Chondrocyte (in vitro differentiated cells): Measurements from ENCODE around the gene FAR2. TPM values are rescaled to one million over a fixed set of nuclear protein-coding genes. Genes with fewer than 3 reads are reported as not detected.

Experiments
- DNase-seq: peaks from one replicate; pipeline ENCODE4 v3.0.0; 2021; ENCODE audit warnings: mixed read lengths, low spot score
- H3K27ac Mint-ChIP-seq: one replicate; pipeline ENCODE4 v1.8.0; 2021; ENCODE audit warnings: mild to moderate bottlenecking, moderate library complexity, mixed read lengths; ENCODE audit not compliant: unreplicated experiment
- H3K27me3 Mint-ChIP-seq: 2 replicates; pipeline ENCODE4 v1.8.0; 2021; ENCODE audit warnings: low read depth, mixed read lengths
- H3K36me3 Mint-ChIP-seq: 2 replicates; pipeline ENCODE4 v1.8.0; 2021; ENCODE audit warnings: low read depth, mixed read lengths
- H3K4me1 Mint-ChIP-seq: 2 replicates; pipeline ENCODE4 v1.8.0; 2021; ENCODE audit warnings: low read depth, mild to moderate bottlenecking, mixed read lengths
- H3K4me3 Mint-ChIP-seq: one replicate; pipeline ENCODE4 v1.8.0; 2021; ENCODE audit warnings: mild to moderate bottlenecking, moderate library complexity, mixed read lengths; ENCODE audit not compliant: unreplicated experiment
- H3K9me3 Mint-ChIP-seq: 2 replicates; pipeline ENCODE4 v1.8.0; 2021; ENCODE audit warnings: low read depth, mixed read lengths
- total RNA-seq: library from RNA; stranded (reverse); gene quantifications from 3 replicates; pipeline ENCODE4 v1.2.1, GENCODE V29; 2021
- TF ChIP-seq, protein P1 (sequence below): fragments of 200-600 bp; sonication (generic); IDR thresholded peaks from 2 replicates; pipeline ENCODE4 v1.5.0; 2021; ENCODE audit warnings: antibody characterized with exemption, mild to moderate bottlenecking, moderate library complexity

The FAR2 gene
- total RNA-seq, 1 donor from 2014 or later: 19.6 TPM

DNA sequence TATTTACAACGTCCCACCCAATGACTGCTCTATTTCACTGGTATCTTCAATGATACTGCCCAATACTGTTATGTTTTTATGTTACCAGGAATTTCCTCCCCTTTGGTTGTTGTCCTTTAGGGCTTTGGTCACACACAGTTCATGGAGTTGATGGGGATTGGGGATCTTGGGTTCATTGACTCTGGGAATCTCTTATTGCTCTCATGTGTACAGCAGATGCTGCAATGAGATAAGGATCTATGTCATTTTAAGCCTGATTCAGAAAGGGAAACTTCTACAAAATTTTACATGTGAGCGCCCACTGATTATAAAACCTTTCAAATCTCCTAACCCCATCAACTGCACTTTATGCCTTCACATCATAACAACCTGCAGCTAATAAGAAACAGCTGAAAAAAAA is 67.2 kb downstream of the FAR2 start:
- DNase-seq: no peak
- H3K4me3 Mint-ChIP-seq: no peak overlapping the region
- no peak overlapping the region for H3K27ac Mint-ChIP-seq
- TF ChIP-seq, protein P1, sequence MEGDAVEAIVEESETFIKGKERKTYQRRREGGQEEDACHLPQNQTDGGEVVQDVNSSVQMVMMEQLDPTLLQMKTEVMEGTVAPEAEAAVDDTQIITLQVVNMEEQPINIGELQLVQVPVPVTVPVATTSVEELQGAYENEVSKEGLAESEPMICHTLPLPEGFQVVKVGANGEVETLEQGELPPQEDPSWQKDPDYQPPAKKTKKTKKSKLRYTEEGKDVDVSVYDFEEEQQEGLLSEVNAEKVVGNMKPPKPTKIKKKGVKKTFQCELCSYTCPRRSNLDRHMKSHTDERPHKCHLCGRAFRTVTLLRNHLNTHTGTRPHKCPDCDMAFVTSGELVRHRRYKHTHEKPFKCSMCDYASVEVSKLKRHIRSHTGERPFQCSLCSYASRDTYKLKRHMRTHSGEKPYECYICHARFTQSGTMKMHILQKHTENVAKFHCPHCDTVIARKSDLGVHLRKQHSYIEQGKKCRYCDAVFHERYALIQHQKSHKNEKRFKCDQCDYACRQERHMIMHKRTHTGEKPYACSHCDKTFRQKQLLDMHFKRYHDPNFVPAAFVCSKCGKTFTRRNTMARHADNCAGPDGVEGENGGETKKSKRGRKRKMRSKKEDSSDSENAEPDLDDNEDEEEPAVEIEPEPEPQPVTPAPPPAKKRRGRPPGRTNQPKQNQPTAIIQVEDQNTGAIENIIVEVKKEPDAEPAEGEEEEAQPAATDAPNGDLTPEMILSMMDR: no peak
- H3K36me3 Mint-ChIP-seq: no peaks in the 10 kb centered on the region
- peaks cover 49% of the 10 kb centered on the region for H3K4me1 Mint-ChIP-seq
- no peaks in the 10 kb centered on the region for H3K27me3 Mint-ChIP-seq
- peaks cover 2% of the 10 kb centered on the region for H3K9me3 Mint-ChIP-seq

DNA sequence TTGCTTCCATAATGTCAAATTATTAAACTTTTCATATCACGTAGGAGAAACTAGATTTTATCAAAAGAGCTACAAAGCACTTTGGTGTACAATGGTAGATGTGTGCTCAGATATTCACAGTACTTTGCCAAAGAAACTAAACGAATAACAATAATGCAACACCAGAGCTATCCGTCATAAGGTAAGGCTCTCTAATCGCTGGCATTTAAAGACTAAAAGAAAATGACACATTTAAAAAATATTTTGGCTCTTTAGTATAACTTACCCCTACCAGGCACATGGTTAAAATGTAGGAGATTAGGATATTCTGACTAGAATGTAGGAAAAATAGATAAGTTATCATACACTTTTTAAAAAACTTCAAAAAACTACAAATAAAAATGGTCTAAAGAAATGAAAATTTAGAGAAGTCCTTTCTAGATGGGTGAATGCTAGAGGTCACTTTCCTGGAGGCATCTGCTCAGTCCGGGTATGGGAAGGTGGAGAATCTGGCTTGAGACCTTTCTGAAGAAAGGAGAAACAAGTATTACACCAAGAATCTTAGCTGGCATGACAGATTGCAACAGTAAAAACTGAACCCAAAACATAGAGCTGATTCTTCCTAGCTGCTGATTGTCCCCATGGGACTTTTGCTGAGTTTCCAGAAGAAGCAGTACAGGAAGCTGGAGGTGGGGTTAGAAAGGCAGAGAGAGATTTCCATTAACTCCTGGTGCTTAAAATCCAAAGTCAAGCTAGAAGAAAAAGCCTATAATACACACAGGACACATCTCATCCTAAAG is 67.9 kb downstream of the FAR2 start:
- H3K27ac Mint-ChIP-seq: peak overlapping the region; percentile 45
- TF ChIP-seq, protein P1: no peak
- no peak for DNase-seq
- H3K4me3 Mint-ChIP-seq: no peak overlapping the region
- H3K4me1 Mint-ChIP-seq: peaks cover 51% of the 10 kb centered on the region
- no peaks in the 10 kb centered on the region for H3K27me3 Mint-ChIP-seq
- H3K36me3 Mint-ChIP-seq: no peaks in the 10 kb centered on the region
- H3K9me3 Mint-ChIP-seq: peaks cover 2% of the 10 kb centered on the region

DNA sequence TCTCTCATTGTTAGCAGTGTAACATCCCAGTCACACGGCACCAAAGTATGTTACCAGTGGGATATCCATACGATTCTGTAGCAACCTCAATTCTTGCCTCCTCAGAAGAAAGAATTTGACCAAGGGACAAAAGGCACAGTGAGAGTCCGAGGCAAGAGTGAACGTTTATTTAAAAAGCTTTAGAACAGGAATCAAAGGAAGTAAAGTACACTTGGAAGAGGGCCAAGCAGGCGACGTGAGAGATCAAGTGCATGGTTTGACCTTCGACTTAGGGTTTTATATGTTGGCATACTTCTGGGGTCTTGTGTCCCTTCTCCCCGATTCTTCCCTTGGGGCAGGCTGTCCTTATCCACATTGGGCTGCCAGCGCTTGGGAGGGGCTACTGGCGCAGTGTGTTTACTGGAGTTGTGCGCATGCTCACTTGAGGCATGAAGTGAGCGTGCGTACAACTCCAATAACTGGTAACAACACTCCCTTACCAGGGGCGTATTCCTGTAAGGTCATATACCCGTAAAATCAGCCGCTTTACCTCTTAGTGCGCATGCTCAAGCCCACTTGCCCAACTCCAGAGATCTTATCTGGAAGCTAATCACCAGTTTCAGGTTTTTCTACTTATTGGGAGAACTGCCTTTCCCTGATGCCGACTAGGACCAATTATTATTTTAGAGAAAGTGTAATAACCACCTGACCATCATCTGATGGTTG is 71.7 kb downstream of the FAR2 start:
- DNase-seq: no peak
- Mint-ChIP-seq H3K27me3 (no peaks in the 10 kb centered on the region), H3K4me3 (no peak overlapping the region), H3K27ac (no peak overlapping the region), H3K9me3 (peaks cover 6% of the 10 kb centered on the region), H3K4me1 (peaks cover 62% of the 10 kb centered on the region), H3K36me3 (peaks cover 3% of the 10 kb centered on the region)
- TF ChIP-seq, protein P1: no peak

DNA sequence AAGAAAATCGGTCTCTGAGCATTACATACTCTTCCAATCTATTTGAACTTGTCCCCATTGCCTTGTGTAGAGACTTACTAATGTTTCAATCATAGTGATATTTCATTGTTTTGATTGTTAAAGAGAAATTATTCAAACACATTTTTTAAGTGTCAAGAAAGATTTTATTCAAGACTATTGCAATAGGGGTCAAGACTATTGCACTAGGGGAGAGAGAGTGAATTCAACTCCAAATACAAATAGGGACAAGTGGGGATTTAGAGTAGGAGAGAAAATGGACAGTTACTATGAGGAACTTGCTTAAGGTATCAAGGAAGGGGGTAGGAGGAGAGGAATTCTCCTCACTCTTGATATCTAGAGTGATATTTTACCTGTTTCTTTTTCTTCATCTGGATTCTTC is 73.1 kb downstream of the FAR2 start:
- TF ChIP-seq, protein P1: no peak
- DNase-seq: no peak
- no peak overlapping the region for H3K4me3 Mint-ChIP-seq
- H3K9me3 Mint-ChIP-seq: peaks cover 6% of the 10 kb centered on the region
- peaks cover 3% of the 10 kb centered on the region for H3K36me3 Mint-ChIP-seq
- no peaks in the 10 kb centered on the region for H3K27me3 Mint-ChIP-seq
- no peak overlapping the region for H3K27ac Mint-ChIP-seq
- H3K4me1 Mint-ChIP-seq: peaks cover 64% of the 10 kb centered on the region

DNA sequence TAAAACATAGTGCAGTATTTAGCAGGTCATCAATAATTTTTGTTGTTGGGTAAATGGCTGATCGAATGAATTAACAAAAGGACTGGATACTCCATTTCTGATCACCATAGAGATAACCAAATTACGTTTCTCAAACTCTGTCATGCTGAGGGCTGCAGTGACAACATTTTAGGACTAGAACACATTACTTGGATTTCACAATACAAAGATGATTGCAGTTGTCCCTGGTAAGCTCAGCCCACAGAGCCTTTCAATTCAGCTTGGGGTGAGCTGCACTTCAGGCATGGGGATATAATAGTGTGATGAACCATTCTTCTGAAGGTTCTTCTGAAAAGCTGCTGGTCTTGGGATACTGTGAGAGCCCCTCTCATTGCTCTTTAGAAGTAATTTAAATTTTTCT is 74.3 kb downstream of the FAR2 start:
- H3K4me1 Mint-ChIP-seq: peaks cover 58% of the 10 kb centered on the region
- peaks cover 3% of the 10 kb centered on the region for H3K36me3 Mint-ChIP-seq
- peak overlapping the region; percentile 66 for H3K27ac Mint-ChIP-seq
- H3K27me3 Mint-ChIP-seq: no peaks in the 10 kb centered on the region
- no peak overlapping the region for H3K4me3 Mint-ChIP-seq
- TF ChIP-seq, protein P1: no peak
- DNase-seq: no peak
- peaks cover 4% of the 10 kb centered on the region for H3K9me3 Mint-ChIP-seq
